GM18909 (cell line): ENCODE data around the gene OCSTAMP.

ENCODE experiments used
- ATAC-seq: cut with Tn5 transposase; IDR thresholded peaks from one replicate; pipeline ENCODE4 v1.9.1; 2021; ENCODE audit warnings: mild to moderate bottlenecking; ENCODE audit not compliant: unreplicated experiment, poor library complexity

The OCSTAMP gene

GRCh38 chr20:46520976-46521579 is 29.4 kb downstream of the OCSTAMP start:
- ATAC-seq = no peak

- no peak for ATAC-seq
Observed at GRCh38 chr20:46520540-46520939, 29.9 kb downstream of the OCSTAMP start.

GRCh38 chr20:46519471-46520068 is 30.9 kb downstream of the OCSTAMP start:
- ATAC-seq = no peak

- ATAC-seq = no peak
Observed at GRCh38 chr20:46512943-46513844, 37.3 kb downstream of the OCSTAMP start, which contains the start of gene ZNF334. Gene ZNF334 (minus strand): TSS chr20:46513559. CDS start chr20:46512102, 1,457 bp downstream.

GRCh38 chr20:46509523-46509922 is 40.9 kb downstream of the OCSTAMP start:
- no peak for ATAC-seq

GRCh38 chr20:46507760-46508407 is 42.6 kb downstream of the OCSTAMP start:
- no peak for ATAC-seq

GRCh38 chr20:46505506-46505905 is 44.9 kb downstream of the OCSTAMP start:
- ATAC-seq = no peak

GRCh38 chr20:46501961-46502360 is 48.5 kb downstream of the OCSTAMP start:
- ATAC-seq = no peak

GRCh38 chr20:46501337-46501942 is 49.0 kb downstream of the OCSTAMP start:
- no peak for ATAC-seq

GRCh38 chr20:46494077-46494476 is 56.4 kb downstream of the OCSTAMP start:
- ATAC-seq = no peak

- no peak for ATAC-seq
Observed at GRCh38 chr20:46491354-46491753, 59.1 kb downstream of the OCSTAMP start.
